Measurements from ENCODE around the gene MIB1. TPM values are rescaled to one million over a fixed set of nuclear protein-coding genes. Genes with fewer than 3 reads are reported as not detected.

Gene MIB1
- total and polyA plus RNA-seq, 9 of the 15 experiments (the other 6 are each of a cell fraction or from before 2014, with no cell fraction given), result 7.2 to 43.8 (median 23.2) TPM

DNA sequence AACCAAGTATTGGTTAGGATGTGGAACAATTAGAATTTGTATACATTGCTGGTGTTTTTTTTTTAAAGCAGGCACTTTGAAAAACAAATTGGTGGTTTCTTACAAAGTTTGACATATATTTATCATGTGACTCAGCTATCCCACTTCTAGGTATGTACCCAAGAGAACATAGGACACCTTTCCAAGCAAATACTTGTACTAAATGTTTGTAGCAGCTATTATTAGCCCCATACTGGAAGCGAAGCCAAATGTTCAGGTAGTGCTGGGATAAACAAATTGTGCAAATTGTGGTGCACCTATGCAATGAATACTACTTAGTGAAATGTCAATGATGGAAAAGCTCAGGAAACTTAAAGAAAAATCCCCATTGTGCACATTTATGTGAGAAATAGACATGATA lies 101.0 kb downstream of the MIB1 start (continued):
- TF ChIP-seq, protein P1, sequence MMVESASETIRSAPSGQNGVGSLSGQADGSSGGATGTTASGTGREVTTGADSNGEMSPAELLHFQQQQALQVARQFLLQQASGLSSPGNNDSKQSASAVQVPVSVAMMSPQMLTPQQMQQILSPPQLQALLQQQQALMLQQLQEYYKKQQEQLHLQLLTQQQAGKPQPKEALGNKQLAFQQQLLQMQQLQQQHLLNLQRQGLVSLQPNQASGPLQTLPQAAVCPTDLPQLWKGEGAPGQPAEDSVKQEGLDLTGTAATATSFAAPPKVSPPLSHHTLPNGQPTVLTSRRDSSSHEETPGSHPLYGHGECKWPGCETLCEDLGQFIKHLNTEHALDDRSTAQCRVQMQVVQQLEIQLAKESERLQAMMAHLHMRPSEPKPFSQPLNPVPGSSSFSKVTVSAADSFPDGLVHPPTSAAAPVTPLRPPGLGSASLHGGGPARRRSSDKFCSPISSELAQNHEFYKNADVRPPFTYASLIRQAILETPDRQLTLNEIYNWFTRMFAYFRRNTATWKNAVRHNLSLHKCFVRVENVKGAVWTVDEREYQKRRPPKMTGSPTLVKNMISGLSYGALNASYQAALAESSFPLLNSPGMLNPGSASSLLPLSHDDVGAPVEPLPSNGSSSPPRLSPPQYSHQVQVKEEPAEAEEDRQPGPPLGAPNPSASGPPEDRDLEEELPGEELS (CRISPR knock-in tag; IDR thresholded peaks at IDR 0.05; ENCODE audit: borderline replicate concordance), result no peak
- TF ChIP-seq, protein P2, sequence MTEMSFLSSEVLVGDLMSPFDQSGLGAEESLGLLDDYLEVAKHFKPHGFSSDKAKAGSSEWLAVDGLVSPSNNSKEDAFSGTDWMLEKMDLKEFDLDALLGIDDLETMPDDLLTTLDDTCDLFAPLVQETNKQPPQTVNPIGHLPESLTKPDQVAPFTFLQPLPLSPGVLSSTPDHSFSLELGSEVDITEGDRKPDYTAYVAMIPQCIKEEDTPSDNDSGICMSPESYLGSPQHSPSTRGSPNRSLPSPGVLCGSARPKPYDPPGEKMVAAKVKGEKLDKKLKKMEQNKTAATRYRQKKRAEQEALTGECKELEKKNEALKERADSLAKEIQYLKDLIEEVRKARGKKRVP (CRISPR knock-in tag; IDR thresholded peaks at IDR 0.05), result no peak
- no peak for TF ChIP-seq ETV6 (IDR thresholded peaks at IDR 0.05; ENCODE audit: borderline replicate concordance in 1 of 2, low read depth in 2 of 2, low read length in 1 of 2)
- no peak for TF ChIP-seq ETV6 (CRISPR knock-in tag; IDR thresholded peaks at IDR 0.05; ENCODE audit: borderline replicate concordance)

DNA sequence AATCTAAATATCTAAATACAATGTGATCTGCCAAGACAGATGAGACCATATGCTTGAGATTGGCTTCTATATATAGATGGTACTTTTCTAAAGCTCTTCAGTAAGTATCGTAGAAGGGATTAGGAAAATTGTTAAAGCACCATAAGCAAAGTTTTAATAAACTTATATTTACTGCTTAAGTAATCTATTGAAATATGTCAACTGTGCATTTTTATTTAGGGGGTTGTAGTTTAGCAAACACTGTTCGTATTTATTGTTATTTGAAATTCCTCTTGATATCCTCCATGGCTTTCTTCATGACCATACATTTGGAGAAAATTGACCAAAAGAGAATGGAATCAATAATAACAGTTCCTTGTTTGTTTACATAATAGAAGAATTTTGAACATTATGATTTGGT lies 102.7 kb downstream of the MIB1 start:
- Histone ChIP-seq H3K4me2 (ENCODE audit: insufficient read depth, low read length) (no peak overlapping the region), H3K36me3 (ENCODE audit: control insufficient read depth, insufficient read depth, low read length) (peaks cover 59% of the 10 kb centered on the region), H3K27me3 (ENCODE audit: control insufficient read depth in 2 of 2, insufficient read depth in 2 of 2, low read length in 2 of 2) (no peaks in the 10 kb centered on the region), H3K9me3 (replicated peaks; ENCODE audit: control insufficient read depth, insufficient read depth, low read depth, low read length) (no peaks in the 10 kb centered on the region), H3K4me3 (no peak overlapping the region), H4K20me1 (replicated peaks; ENCODE audit: control insufficient read depth, insufficient read depth, low read length) (no peaks in the 10 kb centered on the region), H3K79me2 (ENCODE audit: control insufficient read depth, insufficient read depth, low read length) (no peaks in the 10 kb centered on the region), H3K9ac (ENCODE audit: insufficient read depth in 1 of 2, low read depth in 2 of 2, low read length in 2 of 2) (no peak overlapping the region), H3K9me1 (ENCODE audit: control insufficient read depth, insufficient read depth, low read length) (no peaks in the 10 kb centered on the region), H3K4me1 (replicated peaks in 1 of 2; ENCODE audit: control insufficient read depth in 2 of 2, insufficient read depth in 2 of 2, low read length in 2 of 2) (no peaks in the 10 kb centered on the region), H3K27ac (ENCODE audit: extremely low read depth, low read depth, low read length) (no peak overlapping the region), H2AFZ (ENCODE audit: low read depth, low read length) (no peak overlapping the region)
- DNase-seq (ENCODE audit: extremely low read depth in 1 of 4, low spot score in 3 of 4) (no peak), ATAC-seq (no peak), FAIRE-seq (no peak)
- ChIA-PET POLR2A (interaction anchor here (0.7 to 1.1 kb wide), 2 partner anchors 11 to 19 kb away, joined by 3 read pairs; no protein-coding TSS in a partner anchor), CTCF (ENCODE audit: low intra/inter-chr PET ratio) (no interaction called here)
- BruUV-seq (replicated peaks), result no TSS peak
- 97% methylated on average over 2 of the region's 2 CpGs for WGBS (ENCODE audit: insufficient coverage, low coverage, missing lambda C conversion rate)
- in situ Hi-C loops (cut with MboI), result no loop called here
- intact Hi-C loops (cut with micrococcal nuclease), result no loop called here
- TF ChIP-seq, protein P3, sequence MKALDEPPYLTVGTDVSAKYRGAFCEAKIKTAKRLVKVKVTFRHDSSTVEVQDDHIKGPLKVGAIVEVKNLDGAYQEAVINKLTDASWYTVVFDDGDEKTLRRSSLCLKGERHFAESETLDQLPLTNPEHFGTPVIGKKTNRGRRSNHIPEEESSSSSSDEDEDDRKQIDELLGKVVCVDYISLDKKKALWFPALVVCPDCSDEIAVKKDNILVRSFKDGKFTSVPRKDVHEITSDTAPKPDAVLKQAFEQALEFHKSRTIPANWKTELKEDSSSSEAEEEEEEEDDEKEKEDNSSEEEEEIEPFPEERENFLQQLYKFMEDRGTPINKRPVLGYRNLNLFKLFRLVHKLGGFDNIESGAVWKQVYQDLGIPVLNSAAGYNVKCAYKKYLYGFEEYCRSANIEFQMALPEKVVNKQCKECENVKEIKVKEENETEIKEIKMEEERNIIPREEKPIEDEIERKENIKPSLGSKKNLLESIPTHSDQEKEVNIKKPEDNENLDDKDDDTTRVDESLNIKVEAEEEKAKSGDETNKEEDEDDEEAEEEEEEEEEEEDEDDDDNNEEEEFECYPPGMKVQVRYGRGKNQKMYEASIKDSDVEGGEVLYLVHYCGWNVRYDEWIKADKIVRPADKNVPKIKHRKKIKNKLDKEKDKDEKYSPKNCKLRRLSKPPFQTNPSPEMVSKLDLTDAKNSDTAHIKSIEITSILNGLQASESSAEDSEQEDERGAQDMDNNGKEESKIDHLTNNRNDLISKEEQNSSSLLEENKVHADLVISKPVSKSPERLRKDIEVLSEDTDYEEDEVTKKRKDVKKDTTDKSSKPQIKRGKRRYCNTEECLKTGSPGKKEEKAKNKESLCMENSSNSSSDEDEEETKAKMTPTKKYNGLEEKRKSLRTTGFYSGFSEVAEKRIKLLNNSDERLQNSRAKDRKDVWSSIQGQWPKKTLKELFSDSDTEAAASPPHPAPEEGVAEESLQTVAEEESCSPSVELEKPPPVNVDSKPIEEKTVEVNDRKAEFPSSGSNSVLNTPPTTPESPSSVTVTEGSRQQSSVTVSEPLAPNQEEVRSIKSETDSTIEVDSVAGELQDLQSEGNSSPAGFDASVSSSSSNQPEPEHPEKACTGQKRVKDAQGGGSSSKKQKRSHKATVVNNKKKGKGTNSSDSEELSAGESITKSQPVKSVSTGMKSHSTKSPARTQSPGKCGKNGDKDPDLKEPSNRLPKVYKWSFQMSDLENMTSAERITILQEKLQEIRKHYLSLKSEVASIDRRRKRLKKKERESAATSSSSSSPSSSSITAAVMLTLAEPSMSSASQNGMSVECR (CRISPR knock-in tag; IDR thresholded peaks at IDR 0.05), result no peak
- TF ChIP-seq SP1 (CRISPR knock-in tag; IDR thresholded peaks at IDR 0.05) (no peak), CXXC5 (CRISPR knock-in tag; IDR thresholded peaks at IDR 0.05) (no peak), ZNF311 (CRISPR knock-in tag; IDR thresholded peaks at IDR 0.05) (no peak), ZZZ3 (IDR thresholded peaks at IDR 0.05) (no peak)
